ENCODE results near the gene TNP2.

GRCh38 chr16:11219178-11219577 is 49.9 kb downstream of the TNP2 start:
- TF ChIP-seq CTCF (IDR thresholded peaks at IDR 0.05 in 2 of 3, conservative IDR thresholded peaks at IDR 0.05 in 1 of 3; ENCODE audit: borderline replicate concordance in 1 of 3, insufficient read depth in 1 of 3, low read depth in 2 of 3, low read length in 2 of 3), result no peak
- no peak for TF ChIP-seq EZH2phosphoT487 (IDR thresholded peaks at IDR 0.05; ENCODE audit: borderline replicate concordance)
- TF ChIP-seq POLR2A (IDR thresholded peaks at IDR 0.05; ENCODE audit: borderline replicate concordance, extremely low read depth, insufficient read depth, insufficient read length), result no peak
- no peak for TF ChIP-seq ZBTB33 (IDR thresholded peaks at IDR 0.05; ENCODE audit: extremely low read depth, insufficient replicate concordance, low read length)
- TF ChIP-seq CEBPB (IDR thresholded peaks at IDR 0.05; ENCODE audit: low read depth), result no peak
- TF ChIP-seq TCF7L2 (IDR thresholded peaks at IDR 0.05; ENCODE audit: borderline replicate concordance, extremely low read depth, insufficient read depth, insufficient read length), result no peak
- no peak for TF ChIP-seq EZH2 (IDR thresholded peaks at IDR 0.05)
- no peak for TF ChIP-seq EGR1 (IDR thresholded peaks at IDR 0.05; ENCODE audit: low read depth)
- no peak for TF ChIP-seq JUND (IDR thresholded peaks at IDR 0.05)
